SIG-M5 treated with dmso at 0.1 percent for 504 hours (cell line): ENCODE data around the gene EXO5.

Experiments
- DNase-seq: peaks from one replicate; lab custom pipeline; 2025; ENCODE audit not compliant: unreplicated experiment; lab: John Stamatoyannopoulos, UW

Gene EXO5

GRCh38 chr1:40508375-40509341 is at the start of gene EXO5:
EXO5 (plus strand) TSS chr1:40508767; CDS start chr1:40514545, 5,778 bp downstream.
- peak; percentile 29 for DNase-seq

DNA sequence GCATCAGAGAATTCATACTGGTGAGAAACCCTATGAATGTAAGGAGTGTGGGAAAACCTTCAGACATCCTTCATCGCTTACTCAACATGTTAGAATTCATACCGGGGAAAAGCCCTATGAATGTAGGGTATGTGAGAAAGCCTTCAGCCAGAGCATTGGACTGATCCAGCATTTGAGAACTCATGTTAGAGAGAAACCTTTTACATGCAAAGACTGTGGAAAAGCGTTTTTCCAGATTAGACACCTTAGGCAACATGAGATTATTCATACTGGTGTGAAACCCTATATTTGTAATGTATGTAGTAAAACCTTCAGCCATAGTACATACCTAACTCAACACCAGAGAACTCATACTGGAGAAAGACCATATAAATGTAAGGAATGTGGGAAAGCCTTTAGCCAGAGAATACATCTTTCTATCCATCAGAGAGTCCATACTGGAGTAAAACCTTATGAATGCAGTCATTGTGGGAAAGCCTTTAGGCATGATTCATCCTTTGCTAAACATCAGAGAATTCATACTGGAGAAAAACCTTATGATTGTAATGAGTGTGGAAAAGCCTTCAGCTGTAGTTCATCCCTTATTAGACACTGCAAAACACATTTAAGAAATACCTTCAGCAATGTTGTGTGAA is 45.5 kb upstream of the EXO5 start:
- no peak for DNase-seq

GRCh38 chr1:40469327-40469726 is 39.2 kb upstream of the EXO5 start:
- no peak for DNase-seq

DNA sequence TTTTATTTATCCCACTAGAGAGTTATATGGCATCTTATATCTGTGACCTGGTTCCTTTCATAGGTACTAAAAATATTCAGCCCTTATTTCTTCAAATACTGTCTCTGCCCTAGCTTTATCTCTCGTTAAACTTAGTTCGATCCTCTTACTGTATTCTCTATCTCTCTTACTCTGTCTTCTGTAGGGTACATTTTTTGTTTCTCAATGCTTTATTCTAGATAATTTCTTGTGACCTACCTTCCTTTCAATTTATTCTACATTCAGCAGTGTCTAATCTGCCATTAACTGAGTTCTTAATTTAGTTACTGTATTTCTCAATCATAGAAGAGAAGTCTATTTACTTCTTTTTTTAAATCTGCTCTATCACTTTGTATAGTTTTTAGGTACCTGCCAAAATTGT is 33.3 kb upstream of the EXO5 start:
- DNase-seq, result no peak

DNA sequence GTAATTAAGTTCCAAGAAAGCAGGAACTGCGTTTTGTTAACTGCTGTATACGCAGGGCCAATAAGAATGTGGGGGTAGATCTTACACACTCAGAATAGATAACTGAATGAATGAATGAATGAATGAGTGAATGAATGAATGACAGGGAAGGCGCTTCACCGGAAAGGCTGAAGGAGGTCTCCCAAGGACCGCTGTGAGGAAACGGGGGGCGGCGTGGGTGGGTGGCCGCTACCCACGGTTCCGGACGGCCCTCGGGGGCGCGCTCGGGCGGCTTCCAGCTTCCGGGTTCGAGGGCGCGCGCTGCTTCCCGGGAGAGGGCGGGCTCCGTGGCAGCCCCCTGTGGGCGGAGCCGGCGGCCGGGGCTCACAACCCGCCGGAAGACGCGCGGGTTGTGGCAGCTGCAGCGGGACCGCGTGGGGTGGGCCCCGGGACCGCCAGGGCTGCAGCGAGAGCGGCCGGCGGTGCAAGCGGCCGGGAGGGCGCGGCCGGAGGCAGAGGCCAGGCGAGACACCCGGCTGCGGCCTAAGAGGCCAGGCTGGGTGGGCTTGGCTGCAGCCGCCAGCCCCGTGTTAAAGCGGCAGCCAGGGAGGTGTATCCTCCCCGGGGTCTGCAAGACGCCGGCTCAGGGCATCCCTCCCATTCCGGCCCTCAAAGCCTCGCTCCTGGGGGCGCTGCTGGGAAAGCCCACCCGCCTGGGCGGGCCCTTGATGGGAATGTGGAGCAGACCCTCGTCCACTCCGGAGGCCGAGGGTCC is 31.5 kb upstream of the EXO5 start, which contains the start of gene ZFP69:
Gene ZFP69 (plus strand): TSS at position 367 of the 754 bp plus-strand sequence. CDS start 2,072 bp downstream, outside the sequence.
- peak; percentile 40 for DNase-seq

DNA sequence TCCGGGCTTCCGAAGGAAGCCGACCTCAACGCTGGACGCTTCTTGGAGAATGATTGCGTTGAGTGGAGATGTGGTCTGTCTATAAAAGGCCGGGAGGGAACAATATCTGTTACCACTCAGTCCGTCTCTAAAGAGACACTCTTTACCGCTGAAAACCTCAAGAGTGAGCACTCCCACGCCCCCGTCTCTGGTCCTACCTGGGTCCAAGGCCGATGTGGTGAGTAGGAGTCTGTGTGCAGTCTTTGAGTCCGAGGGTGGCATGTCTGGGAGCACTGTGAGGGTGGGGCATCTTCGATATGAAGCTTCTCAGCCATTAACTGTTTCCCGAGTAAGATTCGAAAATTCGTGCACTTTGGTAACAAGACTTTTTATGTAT is 30.9 kb upstream of the EXO5 start:
- peak; percentile 25 for DNase-seq

GRCh38 chr1:40478276-40478675 is 30.3 kb upstream of the EXO5 start:
- no peak for DNase-seq

DNA sequence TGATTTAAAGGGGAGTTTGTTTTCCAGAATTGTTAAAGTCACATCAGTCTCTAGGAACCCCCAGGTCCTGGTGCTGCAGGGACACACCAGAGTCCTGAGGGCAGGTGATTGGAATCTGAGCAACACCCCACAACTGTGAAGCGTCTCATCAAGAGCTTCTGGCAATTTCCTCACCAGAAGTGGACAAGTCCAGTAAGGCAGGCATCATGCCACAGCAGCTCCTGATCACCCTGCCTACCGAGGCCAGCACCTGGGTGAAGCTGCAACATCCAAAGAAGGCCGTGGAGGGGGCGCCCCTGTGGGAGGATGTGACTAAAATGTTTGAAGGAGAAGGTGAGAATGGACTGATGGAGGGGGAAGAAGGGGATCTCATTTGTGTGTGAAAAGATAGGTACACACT is 29.4 kb upstream of the EXO5 start:
- DNase-seq, result no peak

- no peak for DNase-seq
Observed at GRCh38 chr1:40495315-40495903, 13.2 kb upstream of the EXO5 start.

- peak; percentile 32 for DNase-seq
Observed at GRCh38 chr1:40502651-40503050, 5.9 kb upstream of the EXO5 start.

DNA sequence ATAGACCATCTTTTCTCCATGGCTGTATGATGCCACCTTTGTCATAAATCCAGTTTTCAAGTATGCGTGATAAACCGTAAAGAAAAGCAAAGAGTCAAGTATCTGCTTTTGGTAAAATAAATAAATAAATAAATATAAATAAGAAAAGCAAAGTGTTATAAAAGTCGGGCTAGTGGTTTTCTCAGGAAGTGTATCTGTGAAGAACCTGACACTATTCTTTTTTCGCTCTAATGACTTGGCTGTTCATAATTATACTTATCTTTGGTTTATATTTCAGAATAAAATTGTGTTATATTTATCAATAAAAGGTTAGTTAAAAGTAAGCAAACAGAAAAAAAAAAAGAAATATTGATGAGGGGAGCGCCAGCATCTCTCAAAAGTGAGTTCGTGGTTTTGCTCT is 594 bp upstream of the EXO5 start:
- DNase-seq, result no peak

DNA sequence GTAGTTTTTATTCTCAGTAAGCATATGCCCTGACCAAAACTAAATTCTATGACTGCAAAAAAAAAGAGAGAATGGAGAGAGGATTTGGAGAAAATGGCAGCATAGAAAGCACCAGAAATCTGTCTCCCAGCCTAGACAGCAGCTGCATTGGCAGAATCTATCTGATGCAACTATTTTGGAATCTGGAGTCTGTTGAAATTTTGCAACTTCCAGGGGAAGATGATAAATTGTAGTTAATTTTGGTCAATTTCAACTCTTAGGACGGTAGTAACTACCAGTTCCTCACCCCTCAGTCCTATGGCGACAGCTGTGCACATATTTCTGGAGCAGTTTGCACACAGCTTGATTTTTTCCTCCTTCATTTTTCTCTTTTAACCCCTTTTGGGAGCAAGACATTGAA is 10.9 kb downstream of the EXO5 start:
- DNase-seq, result peak; percentile 73

GRCh38 chr1:40530735-40531380 is 22.3 kb downstream of the EXO5 start:
- DNase-seq, result no peak

DNA sequence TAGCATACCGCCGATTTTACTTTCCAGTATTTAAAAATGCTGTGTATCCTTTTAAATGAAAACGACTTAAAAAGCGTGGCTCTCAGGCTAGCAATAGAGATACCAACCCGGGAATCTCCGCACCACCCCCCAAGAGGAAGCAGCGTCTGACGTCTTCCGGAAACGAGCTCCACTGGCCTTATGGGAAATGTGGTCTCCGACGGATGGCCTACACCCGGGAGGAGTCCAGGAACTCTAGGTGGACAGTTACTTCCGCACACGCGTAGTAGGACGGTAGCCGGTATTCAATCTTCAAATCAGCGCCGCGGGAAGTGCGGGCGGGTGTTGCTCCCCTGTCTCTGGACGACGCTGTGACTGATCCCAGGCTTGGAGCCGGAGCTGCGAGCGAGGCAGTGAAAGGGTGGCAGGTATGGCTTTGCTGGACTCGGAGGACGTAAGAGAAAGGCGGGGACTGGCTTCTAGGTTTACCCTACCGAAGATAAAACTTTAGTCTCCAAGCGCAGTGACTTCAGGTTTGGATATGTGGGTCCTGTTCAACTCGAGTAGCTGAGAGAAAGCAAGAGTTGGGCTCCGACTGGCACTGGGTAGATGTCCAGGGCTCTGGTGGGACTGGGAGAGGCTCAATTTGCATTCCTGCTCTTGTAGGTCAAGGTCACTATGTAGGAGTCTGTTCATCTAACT is 23.0 kb downstream of the EXO5 start, which contains the start of gene ZNF684:
Gene ZNF684 (plus strand): TSS at position 257 of the 681 bp plus-strand sequence. CDS start 1,530 bp downstream, outside the sequence.
- DNase-seq, result peak; percentile 95

DNA sequence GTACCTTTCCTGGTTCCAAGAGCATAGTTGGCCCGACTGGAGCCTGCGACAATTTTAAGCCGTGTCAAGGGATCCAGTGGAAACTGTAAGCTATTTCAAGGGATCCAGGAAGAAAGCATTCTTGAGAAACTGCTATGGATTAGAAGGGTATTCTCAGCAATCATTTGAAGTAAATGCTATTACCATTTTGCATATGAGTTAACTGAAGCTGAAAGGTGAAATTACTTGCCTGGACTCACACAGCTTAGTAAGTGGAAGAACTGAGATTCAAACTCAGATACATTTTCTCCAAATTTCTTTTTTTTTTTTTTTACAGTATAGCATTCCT is 23.5 kb downstream of the EXO5 start:
- DNase-seq, result no peak

DNA sequence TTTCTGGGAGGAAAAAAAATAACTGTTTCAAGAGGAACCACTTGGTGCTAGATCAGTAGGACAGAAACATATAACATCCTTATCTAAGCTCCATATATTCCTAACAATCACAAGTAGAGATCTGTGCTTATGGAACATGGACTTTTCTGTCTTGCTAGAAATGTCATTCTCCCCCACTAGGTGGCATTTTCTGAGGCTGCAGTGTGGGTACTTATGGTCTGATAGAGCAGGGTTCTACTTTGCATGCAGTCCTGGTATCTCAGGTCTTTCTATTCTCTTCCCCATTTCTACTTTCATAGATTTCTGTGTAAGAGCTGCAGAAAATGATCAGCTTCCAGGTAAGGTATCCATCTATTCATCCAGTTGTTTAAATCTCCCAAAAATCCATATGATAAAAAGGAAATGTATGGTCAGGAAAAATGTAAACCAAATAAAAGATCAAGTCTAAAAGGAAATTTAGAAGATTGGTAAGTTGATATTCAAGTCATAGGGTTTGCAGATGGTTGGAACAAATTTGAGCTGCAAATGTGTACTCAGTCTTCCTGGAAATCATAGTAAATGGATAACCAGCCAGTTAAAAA is 24.4 kb downstream of the EXO5 start:
- DNase-seq, result peak; percentile 79

DNA sequence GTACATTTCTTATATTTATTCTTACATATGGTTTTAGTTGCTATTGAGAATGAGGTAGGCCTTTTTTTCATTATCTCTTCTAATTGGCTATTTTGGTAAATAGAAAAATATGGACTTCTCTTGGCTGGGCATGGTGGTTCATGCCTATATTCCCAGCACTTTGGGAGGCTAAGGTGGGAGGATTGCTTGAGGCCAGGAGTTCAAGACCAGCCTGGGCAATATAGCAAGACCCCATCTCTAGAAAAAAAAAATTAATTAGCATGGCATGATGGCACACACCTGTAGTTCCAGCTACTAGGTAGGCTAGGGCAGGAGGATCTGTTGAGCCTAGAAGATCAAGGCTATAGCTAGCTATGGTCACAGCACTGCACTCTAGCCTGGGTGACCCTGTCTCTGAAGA is 26.0 kb downstream of the EXO5 start:
- DNase-seq, result no peak

- DNase-seq, result no peak
Observed at GRCh38 chr1:40535732-40536131, 27.2 kb downstream of the EXO5 start.

DNA sequence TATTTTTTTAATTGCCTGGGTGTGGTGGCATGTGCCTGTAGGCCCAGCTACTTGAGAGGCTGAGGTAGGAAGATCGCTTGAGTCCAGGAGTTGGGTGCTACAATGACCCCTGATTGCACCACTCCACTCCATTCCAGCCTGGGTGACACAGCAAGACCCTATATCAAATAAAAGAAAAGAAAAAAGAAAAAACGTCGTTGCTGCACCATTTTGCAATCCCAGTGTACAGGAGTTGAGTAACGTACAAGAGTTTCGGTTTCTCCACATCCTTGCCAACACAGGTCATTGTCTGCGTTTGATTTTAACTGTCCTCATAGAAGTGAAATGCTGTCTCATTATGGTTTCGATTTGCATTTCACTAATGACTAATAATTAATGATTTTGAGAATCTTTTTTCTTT is 30.8 kb downstream of the EXO5 start:
- DNase-seq, result peak; percentile 77

DNA sequence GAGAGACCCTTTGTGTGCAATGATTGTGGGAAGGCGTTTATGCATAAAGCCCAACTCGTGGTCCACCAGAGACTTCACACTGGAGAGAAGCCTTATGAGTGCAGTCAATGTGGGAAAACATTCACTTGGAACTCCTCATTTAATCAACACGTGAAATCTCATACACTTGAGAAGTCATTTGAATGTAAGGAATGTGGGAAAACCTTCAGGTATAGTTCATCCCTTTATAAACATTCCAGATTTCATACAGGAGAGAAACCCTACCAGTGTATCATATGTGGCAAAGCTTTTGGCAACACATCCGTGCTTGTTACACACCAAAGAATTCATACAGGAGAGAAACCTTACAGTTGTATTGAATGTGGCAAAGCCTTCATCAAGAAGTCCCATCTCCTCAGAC is 38.4 kb downstream of the EXO5 start:
- no peak for DNase-seq
